ENCODE results near the gene BCL3.

DNA sequence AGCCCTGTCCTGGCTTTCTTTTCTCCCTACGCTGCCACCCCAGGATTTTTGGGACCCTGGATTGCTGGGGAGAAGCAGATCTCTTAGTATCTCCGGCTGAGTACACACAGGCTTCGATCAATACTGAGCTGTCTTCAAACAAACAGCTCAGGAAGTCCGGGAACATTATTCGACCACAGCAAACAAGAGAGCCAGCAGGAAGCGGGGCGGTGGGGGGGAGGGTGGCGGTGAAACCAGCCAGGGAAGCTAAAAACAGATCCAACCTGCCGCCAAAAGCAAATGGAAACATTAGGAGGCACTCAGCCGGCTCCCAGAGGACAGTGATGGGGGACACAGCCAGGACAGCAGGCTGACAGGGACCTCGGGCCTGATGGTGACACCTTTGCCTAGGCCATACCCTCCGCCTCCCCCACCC is 48.2 kb downstream of the BCL3 start:
- TF ChIP-seq POLR2AphosphoS5 (IDR thresholded peaks at IDR 0.05; ENCODE audit: low read depth) (no peak), EZH2 (IDR thresholded peaks at IDR 0.05; ENCODE audit: low read depth, unreplicated experiment) (no peak), EZH2phosphoT487 (IDR thresholded peaks at IDR 0.05; ENCODE audit: unreplicated experiment) (no peak), ZNF114 (CRISPR knock-in tag; IDR thresholded peaks at IDR 0.05) (no peak), REST (IDR thresholded peaks at IDR 0.05; ENCODE audit: unreplicated experiment) (no peak), NANOG (IDR thresholded peaks at IDR 0.05; ENCODE audit: borderline replicate concordance) (no peak), JUNB (IDR thresholded peaks at IDR 0.05; ENCODE audit: unreplicated experiment) (no peak), ZNF331 (CRISPR knock-in tag; IDR thresholded peaks at IDR 0.05; ENCODE audit: low read depth) (no peak), CREB1 (CRISPR knock-in tag; IDR thresholded peaks at IDR 0.05; ENCODE audit: low read depth) (no peak), STAT1 (IDR thresholded peaks at IDR 0.05; ENCODE audit: unreplicated experiment) (no peak)
- TF ChIP-seq, protein P1, sequence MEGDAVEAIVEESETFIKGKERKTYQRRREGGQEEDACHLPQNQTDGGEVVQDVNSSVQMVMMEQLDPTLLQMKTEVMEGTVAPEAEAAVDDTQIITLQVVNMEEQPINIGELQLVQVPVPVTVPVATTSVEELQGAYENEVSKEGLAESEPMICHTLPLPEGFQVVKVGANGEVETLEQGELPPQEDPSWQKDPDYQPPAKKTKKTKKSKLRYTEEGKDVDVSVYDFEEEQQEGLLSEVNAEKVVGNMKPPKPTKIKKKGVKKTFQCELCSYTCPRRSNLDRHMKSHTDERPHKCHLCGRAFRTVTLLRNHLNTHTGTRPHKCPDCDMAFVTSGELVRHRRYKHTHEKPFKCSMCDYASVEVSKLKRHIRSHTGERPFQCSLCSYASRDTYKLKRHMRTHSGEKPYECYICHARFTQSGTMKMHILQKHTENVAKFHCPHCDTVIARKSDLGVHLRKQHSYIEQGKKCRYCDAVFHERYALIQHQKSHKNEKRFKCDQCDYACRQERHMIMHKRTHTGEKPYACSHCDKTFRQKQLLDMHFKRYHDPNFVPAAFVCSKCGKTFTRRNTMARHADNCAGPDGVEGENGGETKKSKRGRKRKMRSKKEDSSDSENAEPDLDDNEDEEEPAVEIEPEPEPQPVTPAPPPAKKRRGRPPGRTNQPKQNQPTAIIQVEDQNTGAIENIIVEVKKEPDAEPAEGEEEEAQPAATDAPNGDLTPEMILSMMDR (conservative IDR thresholded peaks at IDR 0.05; ENCODE audit: low read depth in 2 of 2): no peak
- TF ChIP-seq, protein P2, sequence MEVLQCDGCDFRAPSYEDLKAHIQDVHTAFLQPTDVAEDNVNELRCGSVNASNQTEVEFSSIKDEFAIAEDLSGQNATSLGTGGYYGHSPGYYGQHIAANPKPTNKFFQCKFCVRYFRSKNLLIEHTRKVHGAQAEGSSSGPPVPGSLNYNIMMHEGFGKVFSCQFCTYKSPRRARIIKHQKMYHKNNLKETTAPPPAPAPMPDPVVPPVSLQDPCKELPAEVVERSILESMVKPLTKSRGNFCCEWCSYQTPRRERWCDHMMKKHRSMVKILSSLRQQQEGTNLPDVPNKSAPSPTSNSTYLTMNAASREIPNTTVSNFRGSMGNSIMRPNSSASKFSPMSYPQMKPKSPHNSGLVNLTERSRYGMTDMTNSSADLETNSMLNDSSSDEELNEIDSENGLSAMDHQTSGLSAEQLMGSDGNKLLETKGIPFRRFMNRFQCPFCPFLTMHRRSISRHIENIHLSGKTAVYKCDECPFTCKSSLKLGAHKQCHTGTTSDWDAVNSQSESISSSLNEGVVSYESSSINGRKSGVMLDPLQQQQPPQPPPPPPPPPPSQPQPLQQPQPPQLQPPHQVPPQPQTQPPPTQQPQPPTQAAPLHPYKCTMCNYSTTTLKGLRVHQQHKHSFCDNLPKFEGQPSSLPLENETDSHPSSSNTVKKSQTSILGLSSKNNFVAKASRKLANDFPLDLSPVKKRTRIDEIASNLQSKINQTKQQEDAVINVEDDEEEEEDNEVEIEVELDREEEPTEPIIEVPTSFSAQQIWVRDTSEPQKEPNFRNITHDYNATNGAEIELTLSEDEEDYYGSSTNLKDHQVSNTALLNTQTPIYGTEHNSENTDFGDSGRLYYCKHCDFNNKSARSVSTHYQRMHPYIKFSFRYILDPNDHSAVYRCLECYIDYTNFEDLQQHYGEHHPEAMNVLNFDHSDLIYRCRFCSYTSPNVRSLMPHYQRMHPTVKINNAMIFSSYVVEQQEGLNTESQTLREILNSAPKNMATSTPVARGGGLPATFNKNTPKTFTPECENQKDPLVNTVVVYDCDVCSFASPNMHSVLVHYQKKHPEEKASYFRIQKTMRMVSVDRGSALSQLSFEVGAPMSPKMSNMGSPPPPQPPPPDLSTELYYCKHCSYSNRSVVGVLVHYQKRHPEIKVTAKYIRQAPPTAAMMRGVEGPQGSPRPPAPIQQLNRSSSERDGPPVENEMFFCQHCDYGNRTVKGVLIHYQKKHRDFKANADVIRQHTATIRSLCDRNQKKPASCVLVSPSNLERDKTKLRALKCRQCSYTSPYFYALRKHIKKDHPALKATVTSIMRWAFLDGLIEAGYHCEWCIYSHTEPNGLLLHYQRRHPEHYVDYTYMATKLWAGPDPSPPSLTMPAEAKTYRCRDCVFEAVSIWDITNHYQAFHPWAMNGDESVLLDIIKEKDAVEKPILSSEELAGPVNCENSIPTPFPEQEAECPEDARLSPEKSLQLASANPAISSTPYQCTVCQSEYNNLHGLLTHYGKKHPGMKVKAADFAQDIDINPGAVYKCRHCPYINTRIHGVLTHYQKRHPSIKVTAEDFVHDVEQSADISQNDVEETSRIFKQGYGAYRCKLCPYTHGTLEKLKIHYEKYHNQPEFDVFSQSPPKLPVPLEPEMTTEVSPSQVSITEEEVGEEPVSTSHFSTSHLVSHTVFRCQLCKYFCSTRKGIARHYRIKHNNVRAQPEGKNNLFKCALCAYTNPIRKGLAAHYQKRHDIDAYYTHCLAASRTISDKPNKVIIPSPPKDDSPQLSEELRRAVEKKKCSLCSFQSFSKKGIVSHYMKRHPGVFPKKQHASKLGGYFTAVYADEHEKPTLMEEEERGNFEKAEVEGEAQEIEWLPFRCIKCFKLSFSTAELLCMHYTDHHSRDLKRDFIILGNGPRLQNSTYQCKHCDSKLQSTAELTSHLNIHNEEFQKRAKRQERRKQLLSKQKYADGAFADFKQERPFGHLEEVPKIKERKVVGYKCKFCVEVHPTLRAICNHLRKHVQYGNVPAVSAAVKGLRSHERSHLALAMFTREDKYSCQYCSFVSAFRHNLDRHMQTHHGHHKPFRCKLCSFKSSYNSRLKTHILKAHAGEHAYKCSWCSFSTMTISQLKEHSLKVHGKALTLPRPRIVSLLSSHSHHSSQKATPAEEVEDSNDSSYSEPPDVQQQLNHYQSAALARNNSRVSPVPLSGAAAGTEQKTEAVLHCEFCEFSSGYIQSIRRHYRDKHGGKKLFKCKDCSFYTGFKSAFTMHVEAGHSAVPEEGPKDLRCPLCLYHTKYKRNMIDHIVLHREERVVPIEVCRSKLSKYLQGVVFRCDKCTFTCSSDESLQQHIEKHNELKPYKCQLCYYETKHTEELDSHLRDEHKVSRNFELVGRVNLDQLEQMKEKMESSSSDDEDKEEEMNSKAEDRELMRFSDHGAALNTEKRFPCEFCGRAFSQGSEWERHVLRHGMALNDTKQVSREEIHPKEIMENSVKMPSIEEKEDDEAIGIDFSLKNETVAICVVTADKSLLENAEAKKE (CRISPR knock-in tag; IDR thresholded peaks at IDR 0.05): no peak

All from GM23338 (cell line).